Liver (tissue), 3 donors: Measurements from ENCODE around the gene SCGB1D2.

Experiments
- FOXA1 ChIP-seq: IDR thresholded peaks from 2 replicates; pipeline ENCODE4 v1.6.1; 2016; ENCODE audit warnings: antibody characterized with exemption
- GABPA ChIP-seq, 2 donors: IDR thresholded peaks in 1 of 2; conservative IDR thresholded peaks in 1 of 2; 2 replicates each; pipeline ENCODE4 v1.6.1; 2016; ENCODE audit warnings: antibody characterized with exemption in 2 of 2, mild to moderate bottlenecking in 1 of 2, moderate library complexity in 1 of 2
- HNF4A ChIP-seq, 2 donors: conservative IDR thresholded peaks; 2 replicates each; pipeline ENCODE4 v1.6.1; 2016; ENCODE audit warnings: antibody characterized with exemption in 2 of 2, mild to moderate bottlenecking in 2 of 2
- RAD21 ChIP-seq, 2 donors: IDR thresholded peaks; 2 replicates each; pipeline ENCODE4 v1.6.1; 2016; ENCODE audit warnings: antibody characterized with exemption in 2 of 2, mild to moderate bottlenecking in 2 of 2
- SP1 ChIP-seq: IDR thresholded peaks from 2 replicates; pipeline ENCODE4 v1.6.1; 2018; ENCODE audit warnings: antibody characterized with exemption, mild to moderate bottlenecking
- TAF1 ChIP-seq: conservative IDR thresholded peaks from 2 replicates; pipeline ENCODE4 v1.6.1; 2016; ENCODE audit warnings: antibody characterized with exemption, mild to moderate bottlenecking
- YY1 ChIP-seq: IDR thresholded peaks from 2 replicates; pipeline ENCODE4 v1.6.1; 2016; ENCODE audit warnings: antibody characterized with exemption, mild to moderate bottlenecking
- TF ChIP-seq, protein P1 (sequence below): fragments of 150-350 bp; IDR thresholded peaks from 2 replicates; pipeline ENCODE4 v1.5.1; 2017; ENCODE audit warnings: improper control_type of control experiment, low read depth, low read length; ENCODE audit not compliant: missing input control
- TF ChIP-seq, protein P2 (sequence below): IDR thresholded peaks from 2 replicates; pipeline ENCODE4 v1.6.1; 2016; ENCODE audit warnings: antibody characterized with exemption
- donor health status: healthy.
- donor health status: healthy.

DNA sequence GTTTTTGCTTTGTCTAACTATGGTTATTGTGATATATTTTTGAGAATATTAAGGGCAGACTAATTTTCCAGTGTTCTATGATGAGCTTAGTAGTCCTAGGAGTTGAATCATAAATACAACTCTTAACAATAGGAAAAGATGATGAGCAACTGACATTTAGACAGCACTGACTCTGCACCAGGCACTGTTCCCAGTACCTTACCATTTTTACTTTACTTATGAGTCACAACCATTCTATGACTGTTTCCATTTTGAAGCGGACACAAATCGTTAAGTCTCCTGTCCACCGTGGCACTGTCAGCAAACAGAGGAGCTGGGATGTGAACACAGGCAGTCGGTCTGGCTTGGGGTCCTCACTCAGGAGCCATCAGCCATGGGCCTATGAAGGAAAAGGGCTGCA, 24.5 kb downstream of the SCGB1D2 start:
- TF ChIP-seq, protein P1, sequence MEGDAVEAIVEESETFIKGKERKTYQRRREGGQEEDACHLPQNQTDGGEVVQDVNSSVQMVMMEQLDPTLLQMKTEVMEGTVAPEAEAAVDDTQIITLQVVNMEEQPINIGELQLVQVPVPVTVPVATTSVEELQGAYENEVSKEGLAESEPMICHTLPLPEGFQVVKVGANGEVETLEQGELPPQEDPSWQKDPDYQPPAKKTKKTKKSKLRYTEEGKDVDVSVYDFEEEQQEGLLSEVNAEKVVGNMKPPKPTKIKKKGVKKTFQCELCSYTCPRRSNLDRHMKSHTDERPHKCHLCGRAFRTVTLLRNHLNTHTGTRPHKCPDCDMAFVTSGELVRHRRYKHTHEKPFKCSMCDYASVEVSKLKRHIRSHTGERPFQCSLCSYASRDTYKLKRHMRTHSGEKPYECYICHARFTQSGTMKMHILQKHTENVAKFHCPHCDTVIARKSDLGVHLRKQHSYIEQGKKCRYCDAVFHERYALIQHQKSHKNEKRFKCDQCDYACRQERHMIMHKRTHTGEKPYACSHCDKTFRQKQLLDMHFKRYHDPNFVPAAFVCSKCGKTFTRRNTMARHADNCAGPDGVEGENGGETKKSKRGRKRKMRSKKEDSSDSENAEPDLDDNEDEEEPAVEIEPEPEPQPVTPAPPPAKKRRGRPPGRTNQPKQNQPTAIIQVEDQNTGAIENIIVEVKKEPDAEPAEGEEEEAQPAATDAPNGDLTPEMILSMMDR = no peak
- TF ChIP-seq RAD21 (IDR thresholded peaks at IDR 0.05) (no peak), SP1 (no peak), YY1 (no peak), HNF4A (conservative IDR thresholded peaks at IDR 0.05) (no peak), FOXA1 (no peak), GABPA (IDR thresholded peaks at IDR 0.05 in 1 of 2, conservative IDR thresholded peaks at IDR 0.05 in 1 of 2) (no peak), TAF1 (no peak)
- TF ChIP-seq, protein P2, sequence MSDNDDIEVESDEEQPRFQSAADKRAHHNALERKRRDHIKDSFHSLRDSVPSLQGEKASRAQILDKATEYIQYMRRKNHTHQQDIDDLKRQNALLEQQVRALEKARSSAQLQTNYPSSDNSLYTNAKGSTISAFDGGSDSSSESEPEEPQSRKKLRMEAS = no peak
